Gastroesophageal sphincter (tissue), 4 donors: ENCODE results near the gene PTPRO. TPM values are rescaled to one million over a fixed set of nuclear protein-coding genes. Genes with fewer than 3 reads are reported as not detected.
A peak's percentile ranks its signal among the peaks of the same experiment; 100 is the strongest.

Source experiments
- ATAC-seq: fragments of 150-250 bp; one replicate; pipeline ENCODE4 v1.9.1; 2016; ENCODE audit warnings: mild to moderate bottlenecking, moderate library complexity
- H3K27ac ChIP-seq, 4 donors: fragments of 200-600 bp; sonication (generic) in 3 of 4; 1 replicate in 3 of 4; 2 replicates in 1 of 4; pipeline ENCODE4 v1.5.1; 2016 to 2019
- H3K27me3 ChIP-seq: fragments of 200-600 bp; sonication (generic); one replicate; pipeline ENCODE4 v1.5.1; 2019
- H3K36me3 ChIP-seq, 2 donors: fragments of 200-600 bp; sonication (generic); one replicate each; pipeline ENCODE4 v1.5.1; 2019; ENCODE audit warnings: control low read depth in 1 of 2
- H3K4me1 ChIP-seq, 3 donors: fragments of 200-600 bp; sonication (generic); 1 replicate in 2 of 3; 2 replicates in 1 of 3; pipeline ENCODE4 v1.5.1; 2016 to 2019; ENCODE audit warnings: control low read depth in 2 of 3
- H3K4me3 ChIP-seq, 2 donors: fragments of 200-600 bp; sonication (generic); one replicate each; pipeline ENCODE4 v1.5.1; 2019; ENCODE audit warnings: mild to moderate bottlenecking in 1 of 2, moderate library complexity in 1 of 2
- H3K9me3 ChIP-seq, 3 donors: fragments of 200-600 bp; sonication (generic); one replicate each; pipeline ENCODE4 v1.5.1; 2017 to 2019; ENCODE audit warnings: control low read depth in 2 of 3
- CTCF ChIP-seq, 4 experiments: fragments of 200-600 bp in 2 of 4; fragments of 450-650 bp in 2 of 4; sonication (generic) in 1 of 4; IDR thresholded peaks; one replicate each; pipeline ENCODE4 v1.5.1; 2017 to 2019; ENCODE audit warnings: antibody characterized with exemption in 4 of 4, mild to moderate bottlenecking in 2 of 4, moderate library complexity in 2 of 4
- EP300 ChIP-seq: sonication (generic); formaldehyde crosslinking; IDR thresholded peaks from one replicate; pipeline ENCODE4 v1.6.1; 2017; ENCODE audit warnings: antibody characterized with exemption, mild to moderate bottlenecking
- POLR2A ChIP-seq, 2 donors: fragments of 450-650 bp; IDR thresholded peaks; one replicate each; pipeline ENCODE4 v1.6.1; 2017; ENCODE audit warnings: antibody characterized with exemption in 2 of 2, mild to moderate bottlenecking in 2 of 2, moderate library complexity in 1 of 2
- POLR2AphosphoS5 ChIP-seq: sonication (generic); formaldehyde crosslinking; IDR thresholded peaks from one replicate; pipeline ENCODE4 v1.6.1; 2017; ENCODE audit warnings: antibody characterized with exemption
- WGBS, 2 donors: methylation state at CpG; one replicate each; pipeline ENCODE4 v1.1.5; 2018; ENCODE audit warnings: low coverage in 1 of 2; 5-methylcytosine and 5-hydroxymethylcytosine counted together
- total RNA-seq, 4 donors: library from RNA; depleted of rRNA; stranded (reverse); fragments of >200 nt; gene quantifications; one replicate each; pipeline ENCODE4 v1.1.0, GENCODE V29; 2016

PTPRO gene
- total RNA-seq, 4 donors from 2014 or later = 0.50 to 10.7 (median 2.8) TPM

GRCh38 chr12:15625075-15625474 lies 302.8 kb downstream of the PTPRO start:
- 95 to 100% methylated on average over 2 of the region's 2 CpGs for WGBS, 2 donors
- Histone ChIP-seq H3K27ac (no peak overlapping the region), H3K36me3 (peaks cover 0 to 31% of the 10 kb centered on the region in 2 donors), H3K9me3 (no peaks in the 10 kb centered on the region), H3K4me3 (no peak overlapping the region), H3K4me1 (peaks cover 12 to 30% (median 17%) of the 10 kb centered on the region in 3 donors), H3K27me3 (no peaks in the 10 kb centered on the region)
- no peak for ATAC-seq
- no peak for TF ChIP-seq CTCF (IDR thresholded peaks at IDR 0.05)
- TF ChIP-seq EP300 = no peak
- TF ChIP-seq POLR2AphosphoS5 = no peak
- no peak for TF ChIP-seq POLR2A (IDR thresholded peaks at IDR 0.05)

- Histone ChIP-seq H3K4me1 (peaks cover 19 to 42% (median 23%) of the 10 kb centered on the region in 3 donors), H3K27ac (peak overlapping the region; percentile 79 to 88 (median 86)), H3K9me3 (no peaks in the 10 kb centered on the region), H3K27me3 (no peaks in the 10 kb centered on the region), H3K4me3 (no peak overlapping the region), H3K36me3 (peaks cover 0 to 22% of the 10 kb centered on the region in 2 donors)
- ATAC-seq = peak; percentile 31
- no peak for TF ChIP-seq EP300
- no peak for TF ChIP-seq POLR2A (IDR thresholded peaks at IDR 0.05)
- no peak for TF ChIP-seq POLR2AphosphoS5
- TF ChIP-seq CTCF (IDR thresholded peaks at IDR 0.05) = no peak
- WGBS, 2 donors = 26 to 38% methylated on average over 4 of the region's 4 CpGs
These were observed 306.0 kb downstream of the PTPRO start for GRCh38 chr12:15627995-15628945.

GRCh38 chr12:15629108-15629507 lies 306.8 kb downstream of the PTPRO start:
- Histone ChIP-seq H3K4me1 (peaks cover 19 to 42% (median 23%) of the 10 kb centered on the region in 3 donors), H3K4me3 (no peak overlapping the region), H3K9me3 (no peaks in the 10 kb centered on the region), H3K36me3 (peaks cover 0 to 13% of the 10 kb centered on the region in 2 donors), H3K27ac (peak overlapping the region; percentile 79 to 88 (median 86)), H3K27me3 (no peaks in the 10 kb centered on the region)
- ATAC-seq = peak; percentile 97
- WGBS, 2 donors = 0 to 15% methylated on average over 3 to 5 of the region's 5 CpGs
- TF ChIP-seq CTCF (IDR thresholded peaks at IDR 0.05) = no peak
- peak; percentile 86 for TF ChIP-seq POLR2AphosphoS5
- no peak for TF ChIP-seq POLR2A (IDR thresholded peaks at IDR 0.05)
- peak; percentile 85 for TF ChIP-seq EP300

GRCh38 chr12:15629761-15630160 lies 307.5 kb downstream of the PTPRO start:
- no peaks in the 10 kb centered on the region for H3K9me3 ChIP-seq
- peak overlapping the region; percentile 79 to 88 (median 86) for H3K27ac ChIP-seq
- H3K27me3 ChIP-seq = no peaks in the 10 kb centered on the region
- 45 to 47% methylated on average over 3 of the region's 3 CpGs for WGBS, 2 donors
- peaks cover 19 to 42% (median 23%) of the 10 kb centered on the region in 3 donors for H3K4me1 ChIP-seq
- no peak overlapping the region for H3K4me3 ChIP-seq
- TF ChIP-seq EP300 (no peak), POLR2A (IDR thresholded peaks at IDR 0.05) (no peak), CTCF (IDR thresholded peaks at IDR 0.05) (no peak), POLR2AphosphoS5 (no peak)
- no peak for ATAC-seq
- peaks cover 0 to 9% of the 10 kb centered on the region in 2 donors for H3K36me3 ChIP-seq
